DOHH2 (cell line): ENCODE measurements around the gene HSDL1.

Experiments used
- H3F3A ChIP-seq: fragments of 200-600 bp; sonication (generic), shearing (Covaris generic); 2 replicates; pipeline ENCODE4 v1.6.0; 2016; ENCODE audit warnings: antibody characterized with exemption, mild to moderate bottlenecking; ENCODE audit not compliant: control insufficient read depth, insufficient read depth
- H3K27ac ChIP-seq: fragments of 200-600 bp; sonication (generic); 2 replicates; pipeline ENCODE4 v1.5.1; 2014; ENCODE audit warnings: low read depth, mild to moderate bottlenecking, low read length, moderate library complexity
- H3K27me3 ChIP-seq: fragments of 200-600 bp; sonication (generic); 2 replicates; pipeline ENCODE4 v1.6.1; 2014; ENCODE audit warnings: mild to moderate bottlenecking, low read length, mixed read lengths; ENCODE audit not compliant: control insufficient read depth
- H3K36me3 ChIP-seq: fragments of 200-600 bp; sonication (generic); 2 replicates; pipeline ENCODE4 v1.6.1; 2014; ENCODE audit warnings: mild to moderate bottlenecking, low read length, moderate library complexity, mixed read lengths; ENCODE audit not compliant: control insufficient read depth
- H3K4me1 ChIP-seq: fragments of 200-600 bp; sonication (generic); 2 replicates; pipeline ENCODE4 v1.6.1; 2014; ENCODE audit warnings: mild to moderate bottlenecking, low read length, mixed read lengths; ENCODE audit not compliant: control insufficient read depth
- H3K4me2 ChIP-seq: fragments of 200-600 bp; sonication (generic); 2 replicates; pipeline ENCODE4 v1.6.0; 2014; ENCODE audit warnings: mild to moderate bottlenecking, low read length, moderate library complexity
- H3K4me3 ChIP-seq: fragments of 200-600 bp; sonication (generic); 2 replicates; pipeline ENCODE4 v1.5.1; 2014; ENCODE audit warnings: mild to moderate bottlenecking, low read length, mixed read lengths
- H3K79me2 ChIP-seq: fragments of 200-600 bp; sonication (generic); 2 replicates; pipeline ENCODE4 v1.6.1; 2014; ENCODE audit warnings: mild to moderate bottlenecking, low read length, mixed read lengths; ENCODE audit not compliant: control insufficient read depth
- H3K9me2 ChIP-seq: fragments of 200-600 bp; sonication (generic); replicated peaks from 2 replicates; pipeline ENCODE4 v1.6.1; 2014; ENCODE audit warnings: mild to moderate bottlenecking, low read length, mixed read lengths; ENCODE audit not compliant: control insufficient read depth
- H3K9me3 ChIP-seq: fragments of 200-600 bp; sonication (generic); 2 replicates; pipeline ENCODE4 v1.6.1; 2014; ENCODE audit warnings: antibody characterized with exemption, low read length, mixed read lengths; ENCODE audit not compliant: control insufficient read depth, insufficient read depth
- H4K20me1 ChIP-seq: fragments of 200-600 bp; sonication (generic); 2 replicates; pipeline ENCODE4 v1.6.0; 2014; ENCODE audit warnings: low read depth, mild to moderate bottlenecking, antibody characterized with exemption, low read length, moderate library complexity; ENCODE audit not compliant: control insufficient read depth, insufficient read depth
- CTCF ChIP-seq: fragments of 200-600 bp; sonication (generic); IDR thresholded peaks from one replicate; pipeline ENCODE4 v1.5.1; 2014; ENCODE audit warnings: antibody characterized with exemption, mild to moderate bottlenecking, low read depth, low read length; ENCODE audit not compliant: poor library complexity, severe bottlenecking
- EZH2phosphoT487 ChIP-seq: fragments of 200-600 bp; sonication (generic); IDR thresholded peaks from 2 replicates; pipeline ENCODE4 v1.6.1; 2017; ENCODE audit warnings: borderline replicate concordance, mild to moderate bottlenecking, antibody characterized with exemption, low read length, moderate library complexity, mixed read lengths

The HSDL1 gene

GRCh38 chr16:84182104-84182503 lies 37.1 kb upstream of the HSDL1 start:
- no peak for TF ChIP-seq CTCF
- no peak for TF ChIP-seq EZH2phosphoT487
- Histone ChIP-seq H3K27me3 (no peaks in the 10 kb centered on the region), H4K20me1 (no peaks in the 10 kb centered on the region), H3K4me2 (no peak overlapping the region), H3K4me3 (no peak overlapping the region), H3K27ac (no peak overlapping the region), H3K36me3 (peaks cover 65% of the 10 kb centered on the region), H3K79me2 (peaks cover 44% of the 10 kb centered on the region), H3K4me1 (peaks cover 13% of the 10 kb centered on the region), H3K9me3 (no peaks in the 10 kb centered on the region), H3K9me2 (no peaks in the 10 kb centered on the region), H3F3A (no peaks in the 10 kb centered on the region)

GRCh38 chr16:84181144-84181915 lies 36.4 kb upstream of the HSDL1 start:
- H3K36me3 ChIP-seq, result peaks cover 65% of the 10 kb centered on the region

GRCh38 chr16:84180519-84181140 lies 35.7 kb upstream of the HSDL1 start:
- TF ChIP-seq CTCF, result no peak
- TF ChIP-seq EZH2phosphoT487, result no peak
- Histone ChIP-seq H3K9me3 (no peaks in the 10 kb centered on the region), H3K27me3 (no peaks in the 10 kb centered on the region), H4K20me1 (no peaks in the 10 kb centered on the region), H3K79me2 (peaks cover 30% of the 10 kb centered on the region), H3K9me2 (no peaks in the 10 kb centered on the region), H3F3A (no peaks in the 10 kb centered on the region), H3K4me1 (peaks cover 7% of the 10 kb centered on the region), H3K36me3 (peaks cover 65% of the 10 kb centered on the region), H3K4me2 (no peak overlapping the region), H3K4me3 (no peak overlapping the region), H3K27ac (no peak overlapping the region)

More at GRCh38 chr16:84181144-84181915, 36.4 kb upstream of the HSDL1 start:
- Histone ChIP-seq H3F3A (no peaks in the 10 kb centered on the region), H3K27ac (no peak overlapping the region), H3K9me3 (no peaks in the 10 kb centered on the region), H3K27me3 (no peaks in the 10 kb centered on the region), H3K9me2 (no peaks in the 10 kb centered on the region), H3K79me2 (peaks cover 38% of the 10 kb centered on the region), H3K4me1 (peaks cover 12% of the 10 kb centered on the region), H4K20me1 (no peaks in the 10 kb centered on the region), H3K4me3 (no peak overlapping the region), H3K4me2 (no peak overlapping the region)
- TF ChIP-seq EZH2phosphoT487 (no peak), CTCF (no peak)
